GM23248 (cell line): Measurements from ENCODE around the gene NT5M.

Experiments
- EZH2 ChIP-seq: fragments of 200-600 bp; sonication (generic); IDR thresholded peaks from 2 replicates; pipeline ENCODE4 v1.6.1; 2018; ENCODE audit warnings: antibody characterized with exemption, mild to moderate bottlenecking; ENCODE audit not compliant: insufficient read depth, poor library complexity, severe bottlenecking
- EZH2phosphoT487 ChIP-seq: fragments of 200-600 bp; sonication (generic); IDR thresholded peaks from 2 replicates; pipeline ENCODE4 v1.6.1; 2018; ENCODE audit warnings: antibody characterized with exemption, moderate library complexity, mild to moderate bottlenecking, low read depth; ENCODE audit not compliant: insufficient read depth

DNA sequence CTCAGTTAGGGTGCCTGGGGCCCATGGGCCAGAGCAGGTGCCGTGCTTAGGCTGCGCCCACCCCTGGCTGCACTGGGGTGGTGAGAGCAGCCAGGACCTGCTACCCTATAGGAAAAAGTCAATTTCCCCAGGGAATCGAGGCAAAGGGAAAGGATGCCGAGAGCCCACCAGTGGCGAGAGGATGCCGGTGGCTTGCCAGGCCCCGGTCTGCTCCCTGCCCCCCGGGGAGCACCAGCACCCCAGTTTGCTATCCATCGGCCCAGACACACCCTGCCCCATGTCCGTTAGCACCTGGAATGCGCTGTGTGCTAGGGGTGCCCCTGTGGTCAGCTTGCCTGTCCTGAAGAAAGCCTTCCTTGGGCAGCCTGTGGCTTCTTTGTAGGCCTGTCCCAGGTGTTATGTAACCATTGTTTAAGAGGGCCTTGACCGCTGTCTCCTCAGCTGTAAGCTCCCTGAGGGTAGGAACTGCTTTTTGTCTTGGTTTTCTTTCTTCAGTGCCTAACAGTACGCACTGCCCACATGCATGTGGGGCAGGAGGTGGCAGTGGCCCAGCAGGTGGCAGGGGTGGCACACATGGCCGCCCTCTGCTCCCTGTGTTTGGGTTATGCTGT lies 40.8 kb downstream of the NT5M start:
- TF ChIP-seq EZH2, result no peak
- TF ChIP-seq EZH2phosphoT487, result no peak
